Ascending aorta (tissue), 2 donors: Measurements from ENCODE around the gene CKAP5. TPM values are rescaled to one million over a fixed set of nuclear protein-coding genes. Genes with fewer than 3 reads are reported as not detected.

Experiments used
- DNase-seq, 2 donors: peaks; one replicate each; pipeline ENCODE4 v3.0.0-alpha.2; 2019; ENCODE audit warnings: low spot score in 2 of 2
- H3K27ac ChIP-seq, 2 donors: fragments of 200-600 bp; sonication (generic); one replicate each; pipeline ENCODE4 v1.5.1; 2016 to 2017; ENCODE audit warnings: mild to moderate bottlenecking in 1 of 2
- H3K27me3 ChIP-seq: fragments of 200-600 bp; sonication (generic); one replicate; pipeline ENCODE4 v1.5.1; 2017
- H3K36me3 ChIP-seq, 2 donors: fragments of 200-600 bp; sonication (generic); one replicate each; pipeline ENCODE4 v1.5.1; 2016
- H3K4me1 ChIP-seq, 2 donors: fragments of 200-600 bp; sonication (generic); one replicate each; pipeline ENCODE4 v1.5.1; 2016 to 2017; ENCODE audit warnings: mild to moderate bottlenecking in 1 of 2
- H3K4me3 ChIP-seq, 2 donors: fragments of 200-600 bp; sonication (generic); one replicate each; pipeline ENCODE4 v1.5.1; 2016 to 2017; ENCODE audit warnings: mild to moderate bottlenecking in 1 of 2
- H3K9me3 ChIP-seq, 2 donors: fragments of 200-600 bp; sonication (generic); one replicate each; pipeline ENCODE4 v1.5.1; 2016
- intact Hi-C: fragments of 100-400 bp; cut with DNase I; formaldehyde crosslinking; loops from one replicate; pipeline ENCODE4 v1.15.1; 2023
- total RNA-seq: library from RNA; depleted of rRNA; stranded (reverse); fragments of >200 nt; gene quantifications from one replicate; pipeline ENCODE4 v1.1.0, GENCODE V29; 2016
- TF ChIP-seq, protein P1 (sequence below), 3 experiments: fragments of 200-600 bp in 2 of 3; fragments of 450-650 bp in 1 of 3; sonication (generic) in 2 of 3; IDR thresholded peaks; one replicate each; pipeline ENCODE4 v1.5.1; 2016 to 2019; ENCODE audit warnings: antibody characterized with exemption in 3 of 3, mild to moderate bottlenecking in 1 of 3, moderate library complexity in 1 of 3

Gene CKAP5
- total RNA-seq, 1 donor from 2014 or later, result 13.5 TPM

GRCh38 chr11:46834821-46835220, 11.3 kb downstream of the CKAP5 start:
- Histone ChIP-seq H3K4me1 (no peaks in the 10 kb centered on the region), H3K4me3 (no peak overlapping the region), H3K36me3 (no peaks in the 10 kb centered on the region), H3K27ac (no peak overlapping the region), H3K27me3 (no peaks in the 10 kb centered on the region), H3K9me3 (no peaks in the 10 kb centered on the region)
- intact Hi-C loops, result no loop called here
- TF ChIP-seq, protein P1, sequence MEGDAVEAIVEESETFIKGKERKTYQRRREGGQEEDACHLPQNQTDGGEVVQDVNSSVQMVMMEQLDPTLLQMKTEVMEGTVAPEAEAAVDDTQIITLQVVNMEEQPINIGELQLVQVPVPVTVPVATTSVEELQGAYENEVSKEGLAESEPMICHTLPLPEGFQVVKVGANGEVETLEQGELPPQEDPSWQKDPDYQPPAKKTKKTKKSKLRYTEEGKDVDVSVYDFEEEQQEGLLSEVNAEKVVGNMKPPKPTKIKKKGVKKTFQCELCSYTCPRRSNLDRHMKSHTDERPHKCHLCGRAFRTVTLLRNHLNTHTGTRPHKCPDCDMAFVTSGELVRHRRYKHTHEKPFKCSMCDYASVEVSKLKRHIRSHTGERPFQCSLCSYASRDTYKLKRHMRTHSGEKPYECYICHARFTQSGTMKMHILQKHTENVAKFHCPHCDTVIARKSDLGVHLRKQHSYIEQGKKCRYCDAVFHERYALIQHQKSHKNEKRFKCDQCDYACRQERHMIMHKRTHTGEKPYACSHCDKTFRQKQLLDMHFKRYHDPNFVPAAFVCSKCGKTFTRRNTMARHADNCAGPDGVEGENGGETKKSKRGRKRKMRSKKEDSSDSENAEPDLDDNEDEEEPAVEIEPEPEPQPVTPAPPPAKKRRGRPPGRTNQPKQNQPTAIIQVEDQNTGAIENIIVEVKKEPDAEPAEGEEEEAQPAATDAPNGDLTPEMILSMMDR (IDR thresholded peaks at IDR 0.05), result no peak
- no peak for DNase-seq

- H3K4me3 ChIP-seq, result no peak overlapping the region
- no peak overlapping the region for H3K27ac ChIP-seq
- H3K9me3 ChIP-seq, result no peaks in the 10 kb centered on the region
- H3K27me3 ChIP-seq, result no peaks in the 10 kb centered on the region
- H3K36me3 ChIP-seq, result no peaks in the 10 kb centered on the region
- H3K4me1 ChIP-seq, result peaks cover 0 to 9% of the 10 kb centered on the region in 2 donors
- TF ChIP-seq, protein P1 (IDR thresholded peaks at IDR 0.05), result no peak
- intact Hi-C loops, result no loop called here
- DNase-seq, result no peak
Measured at GRCh38 chr11:46832511-46833214, 13.4 kb downstream of the CKAP5 start.

DNA sequence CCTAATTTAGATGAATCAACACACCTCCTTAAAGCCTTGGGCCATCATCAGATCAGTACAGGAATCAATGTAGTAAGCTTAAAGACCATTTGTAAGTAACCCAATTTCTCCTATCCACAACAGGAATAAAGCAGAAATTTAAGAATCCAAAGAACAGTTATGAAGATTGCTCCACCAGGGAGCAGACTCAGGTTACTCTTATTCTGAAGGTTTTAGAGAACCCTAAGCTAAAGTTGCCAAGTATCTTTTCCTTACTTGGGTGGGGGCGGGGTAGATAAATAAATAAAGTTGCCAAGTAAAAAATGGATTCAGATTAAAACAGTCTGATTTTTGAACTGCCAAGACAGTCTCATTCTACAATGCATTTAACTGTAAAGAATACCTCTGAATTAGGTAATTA, 18.1 kb downstream of the CKAP5 start:
- intact Hi-C loops, result no loop called here
- no peak for DNase-seq
- Histone ChIP-seq H3K36me3 (no peaks in the 10 kb centered on the region), H3K9me3 (no peaks in the 10 kb centered on the region), H3K4me1 (peaks cover 0 to 15% of the 10 kb centered on the region in 2 donors), H3K4me3 (no peak overlapping the region), H3K27ac (peak overlapping the region; percentile 49 to 82), H3K27me3 (no peaks in the 10 kb centered on the region)
- TF ChIP-seq, protein P1 (IDR thresholded peaks at IDR 0.05), result no peak

GRCh38 chr11:46826310-46827044, 19.6 kb downstream of the CKAP5 start:
- Histone ChIP-seq H3K36me3 (no peaks in the 10 kb centered on the region), H3K9me3 (no peaks in the 10 kb centered on the region), H3K27me3 (no peaks in the 10 kb centered on the region), H3K4me3 (peak overlapping the region; percentile 62 to 88), H3K27ac (peak overlapping the region; percentile 49 to 82), H3K4me1 (peaks cover 0 to 15% of the 10 kb centered on the region in 2 donors)
- peak; percentile 47 to 90 for DNase-seq
- TF ChIP-seq, protein P1 (IDR thresholded peaks at IDR 0.05), result peak in 1 of 3 experiments; percentile 25
- intact Hi-C loops, result loop anchor here (1.0 kb wide), 1 partner anchor 20 kb away; the partner anchor contains the start of gene CKAP5

DNA sequence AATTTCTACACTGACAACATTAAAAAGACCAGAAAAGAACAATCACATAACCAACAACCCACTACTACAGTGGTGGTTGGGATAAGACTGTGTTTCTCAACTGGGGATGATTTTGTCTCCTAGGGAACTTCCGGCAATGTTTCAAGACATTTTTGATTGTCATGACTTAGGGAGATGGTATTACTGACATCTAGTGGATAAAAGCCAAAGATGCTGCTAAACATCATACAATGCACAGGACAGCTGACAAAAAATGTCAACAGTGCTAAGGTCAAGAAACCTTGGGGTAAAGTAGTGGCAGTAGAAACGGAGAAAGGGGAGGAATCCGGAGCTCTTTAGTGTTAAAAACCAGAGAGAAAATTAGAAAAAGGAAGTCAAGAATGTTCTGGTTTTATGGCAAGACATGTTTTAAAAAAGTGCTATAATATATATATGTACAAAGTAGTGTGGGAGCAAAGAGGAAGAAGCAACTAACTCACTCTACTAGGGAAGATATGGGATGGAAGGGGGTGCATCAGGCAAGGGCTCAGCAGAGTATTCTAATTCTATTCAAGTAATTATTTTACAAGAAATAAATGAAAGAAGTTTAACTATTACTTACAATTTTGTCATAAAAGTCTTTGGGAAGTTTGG, 37.2 kb downstream of the CKAP5 start:
- H3K36me3 ChIP-seq, result peaks cover 15 to 43% of the 10 kb centered on the region in 2 donors
- H3K4me3 ChIP-seq, result no peak overlapping the region
- H3K27ac ChIP-seq, result no peak overlapping the region
- TF ChIP-seq, protein P1 (IDR thresholded peaks at IDR 0.05), result no peak
- intact Hi-C loops, result no loop called here
- H3K27me3 ChIP-seq, result no peaks in the 10 kb centered on the region
- no peaks in the 10 kb centered on the region for H3K9me3 ChIP-seq
- no peaks in the 10 kb centered on the region for H3K4me1 ChIP-seq
- no peak for DNase-seq
